SK-N-SH (cell line): ENCODE data around the gene FADS3. TPM values are rescaled to one million over a fixed set of nuclear protein-coding genes. Genes with fewer than 3 reads are reported as not detected.

Source experiments
- CTCF ChIA-PET: fragments of 300-600, 350-600 bp; formaldehyde crosslinking; extraction: SDS; loops from one replicate; lab custom pipeline; 2021; lab: Yijun Ruan, JAX
- POLR2A ChIA-PET: fragments of 350-600 bp; sonication (Branson Sonifier 250); formaldehyde crosslinking; extraction: SDS; loops from one replicate; lab custom pipeline; 2020; ENCODE audit warnings: antibody characterized with exemption, inconsistent platforms; lab: Yijun Ruan, JAX
- DNase-seq: peaks from one replicate; pipeline ENCODE4 v3.0.0; 2012
- H2AFZ ChIP-seq: fragments of 200-600 bp; sonication (generic); 2 replicates; pipeline ENCODE4 v1.8.1; 2016; ENCODE audit warnings: antibody characterized with exemption, mild to moderate bottlenecking, low read depth
- H3F3A ChIP-seq: fragments of 200-600 bp; sonication (generic); replicated peaks from 2 replicates; pipeline ENCODE3; 2016; ENCODE audit warnings: antibody characterized with exemption, mild to moderate bottlenecking; ENCODE audit not compliant: insufficient read depth
- H3K27ac ChIP-seq, 2 experiments: fragments of 200-500 bp in 1 of 2; fragments of 200-600 bp in 1 of 2; sonication (Bioruptor generic) in 1 of 2; sonication (generic), shearing (Covaris generic) in 1 of 2; 2 replicates each; pipeline versions ENCODE4 v1.5.1 to v1.6.1; 2014 to 2016; ENCODE audit warnings: low read depth in 2 of 2, inconsistent platforms in 1 of 2, low read length in 1 of 2, mild to moderate bottlenecking in 1 of 2, mixed read lengths in 1 of 2
- H3K27me3 ChIP-seq: fragments of 200-600 bp; sonication (generic), shearing (Covaris generic); 2 replicates; pipeline ENCODE4 v1.6.1; 2016; ENCODE audit warnings: mixed run types; ENCODE audit not compliant: insufficient read depth
- H3K36me3 ChIP-seq, 2 experiments: fragments of 200-500 bp in 1 of 2; fragments of 200-600 bp in 1 of 2; sonication (Bioruptor generic) in 1 of 2; sonication (generic) in 1 of 2; replicated peaks in 1 of 2; 2 replicates each; pipeline versions ENCODE3 to v1.5.1; 2014 to 2016; ENCODE audit warnings: low read length in 1 of 2, mild to moderate bottlenecking in 1 of 2; ENCODE audit not compliant: insufficient read depth in 2 of 2, control insufficient read depth in 1 of 2
- H3K4me1 ChIP-seq, 2 experiments: fragments of 200-500 bp in 1 of 2; fragments of 200-600 bp in 1 of 2; sonication (Bioruptor generic) in 1 of 2; sonication (generic), shearing (Covaris generic) in 1 of 2; 2 replicates each; pipeline versions ENCODE4 v1.5.1 to v1.6.1; 2014 to 2016; ENCODE audit warnings: low read depth in 1 of 2, low read length in 1 of 2, mixed run types in 1 of 2; ENCODE audit not compliant: insufficient read depth in 2 of 2, control insufficient read depth in 1 of 2
- H3K4me2 ChIP-seq: fragments of 200-600 bp; sonication (generic), shearing (Covaris generic); 2 replicates; pipeline ENCODE4 v1.6.1; 2017; ENCODE audit warnings: mixed run types
- H3K4me3 ChIP-seq, 2 experiments: fragments of 200-500 bp in 1 of 2; fragments of 200-600 bp in 1 of 2; sonication (Bioruptor generic) in 1 of 2; sonication (generic), shearing (Covaris generic) in 1 of 2; 2 replicates each; pipeline versions ENCODE4 v1.5.1 to v1.8.1; 2014 to 2016; ENCODE audit warnings: low read depth in 2 of 2, inconsistent platforms in 1 of 2, low read length in 1 of 2, mild to moderate bottlenecking in 1 of 2, mixed read lengths in 1 of 2, moderate library complexity in 1 of 2
- H3K79me2 ChIP-seq: fragments of 200-600 bp; sonication (generic); 2 replicates; pipeline ENCODE4 v1.8.1; 2017; ENCODE audit warnings: mild to moderate bottlenecking; ENCODE audit not compliant: insufficient read depth
- H3K9ac ChIP-seq: fragments of 200-600 bp; sonication (generic); 2 replicates; pipeline ENCODE4 v1.6.1; 2017; ENCODE audit warnings: mixed run types
- H3K9me2 ChIP-seq: fragments of 200-600 bp; sonication (generic); 2 replicates; pipeline ENCODE4 v1.6.1; 2017; ENCODE audit warnings: mixed run types
- H3K9me3 ChIP-seq: fragments of 200-600 bp; sonication (generic); 2 replicates; pipeline ENCODE4 v1.6.1; 2017; ENCODE audit warnings: mixed run types, mild to moderate bottlenecking, moderate library complexity
- H4K20me1 ChIP-seq: fragments of 200-600 bp; sonication (generic); 2 replicates; pipeline ENCODE4 v1.6.1; 2017; ENCODE audit warnings: mild to moderate bottlenecking, mixed run types; ENCODE audit not compliant: insufficient read depth
- CHD2 ChIP-seq: fragments of 150-350 bp; IDR thresholded peaks from 2 replicates; pipeline ENCODE4 v1.6.1; 2018; ENCODE audit warnings: low read length; ENCODE audit not compliant: partially characterized antibody
- CTCF ChIP-seq: fragments of 200-600 bp; sonication (generic); IDR thresholded peaks from 2 replicates; pipeline ENCODE4 v1.6.1; 2017; ENCODE audit warnings: antibody characterized with exemption, mild to moderate bottlenecking, moderate library complexity
- EP300 ChIP-seq, 2 experiments: IDR thresholded peaks; 2 replicates each; pipeline versions ENCODE4 v1.4.0 to v1.6.1; 2012; ENCODE audit warnings: borderline replicate concordance in 1 of 2, low read depth in 1 of 2, low read length in 1 of 2
- FOSL2 ChIP-seq: IDR thresholded peaks from 2 replicates; pipeline ENCODE4 v1.4.0; 2012; ENCODE audit warnings: low read depth, mild to moderate bottlenecking, moderate library complexity, borderline replicate concordance
- FOXM1 ChIP-seq: IDR thresholded peaks from 2 replicates; pipeline ENCODE4 v1.4.0; 2012; ENCODE audit warnings: low read depth, mild to moderate bottlenecking
- GATA2 ChIP-seq: sonication (generic); formaldehyde crosslinking; IDR thresholded peaks from 2 replicates; pipeline ENCODE4 v1.5.0; 2020; ENCODE audit warnings: mild to moderate bottlenecking, missing genetic modification reagents
- IRF3 ChIP-seq: fragments of 150-350 bp; IDR thresholded peaks from 2 replicates; pipeline ENCODE4 v1.6.1; 2016; ENCODE audit warnings: mild to moderate bottlenecking, low read depth, low read length
- POLR2AphosphoS5 ChIP-seq: IDR thresholded peaks from 2 replicates; pipeline ENCODE4 v1.6.1; 2012; ENCODE audit warnings: low read depth, low read length
- RCOR1 ChIP-seq: fragments of 150-350 bp; IDR thresholded peaks from 2 replicates; pipeline ENCODE4 v1.6.1; 2017; ENCODE audit warnings: antibody characterized with exemption, low read length
- RFX5 ChIP-seq: IDR thresholded peaks from 2 replicates; pipeline ENCODE4 v1.6.1; 2012; ENCODE audit warnings: mild to moderate bottlenecking, improper control_type of control experiment, low read length
- RXRA ChIP-seq: IDR thresholded peaks from 2 replicates; pipeline ENCODE4 v1.4.0; 2012; ENCODE audit warnings: low read depth, mild to moderate bottlenecking, borderline replicate concordance
- SIN3A ChIP-seq: IDR thresholded peaks from 2 replicates; pipeline ENCODE4 v1.6.1; 2012; ENCODE audit warnings: low read depth, mild to moderate bottlenecking, low read length, moderate library complexity, borderline replicate concordance
- TEAD4 ChIP-seq: IDR thresholded peaks from 2 replicates; pipeline ENCODE4 v1.4.0; 2012; ENCODE audit warnings: mild to moderate bottlenecking, borderline replicate concordance; ENCODE audit not compliant: insufficient read depth
- YY1 ChIP-seq: IDR thresholded peaks from 2 replicates; pipeline ENCODE4 v1.4.0; 2012; ENCODE audit warnings: low read depth, mild to moderate bottlenecking
- WGBS: methylation state at CpG from one replicate; pipeline ENCODE4 v1.1.6; 2017; ENCODE audit warnings: low lambda C conversion rate; 5-methylcytosine and 5-hydroxymethylcytosine counted together
- polyA plus RNA-seq, 3 experiments: library from polyadenylated mRNA; depleted of rRNA; stranded (reverse); fragments of >200 nt; gene quantifications; 2 replicates each; pipeline ENCODE4 v1.2.3, GENCODE V29; 2012
- TF ChIP-seq, protein P1 (sequence below): IDR thresholded peaks from 2 replicates; pipeline ENCODE4 v1.6.1; 2012; ENCODE audit warnings: mild to moderate bottlenecking, low read depth, low read length, moderate library complexity
- TF ChIP-seq, protein P2 (sequence below): IDR thresholded peaks from 2 replicates; pipeline ENCODE4 v1.4.0; 2012; ENCODE audit warnings: low read depth

FADS3 gene
- polyA plus RNA-seq, 1 of the 3 experiments (the other 2 are of a cell fraction) = 93.3 TPM

DNA sequence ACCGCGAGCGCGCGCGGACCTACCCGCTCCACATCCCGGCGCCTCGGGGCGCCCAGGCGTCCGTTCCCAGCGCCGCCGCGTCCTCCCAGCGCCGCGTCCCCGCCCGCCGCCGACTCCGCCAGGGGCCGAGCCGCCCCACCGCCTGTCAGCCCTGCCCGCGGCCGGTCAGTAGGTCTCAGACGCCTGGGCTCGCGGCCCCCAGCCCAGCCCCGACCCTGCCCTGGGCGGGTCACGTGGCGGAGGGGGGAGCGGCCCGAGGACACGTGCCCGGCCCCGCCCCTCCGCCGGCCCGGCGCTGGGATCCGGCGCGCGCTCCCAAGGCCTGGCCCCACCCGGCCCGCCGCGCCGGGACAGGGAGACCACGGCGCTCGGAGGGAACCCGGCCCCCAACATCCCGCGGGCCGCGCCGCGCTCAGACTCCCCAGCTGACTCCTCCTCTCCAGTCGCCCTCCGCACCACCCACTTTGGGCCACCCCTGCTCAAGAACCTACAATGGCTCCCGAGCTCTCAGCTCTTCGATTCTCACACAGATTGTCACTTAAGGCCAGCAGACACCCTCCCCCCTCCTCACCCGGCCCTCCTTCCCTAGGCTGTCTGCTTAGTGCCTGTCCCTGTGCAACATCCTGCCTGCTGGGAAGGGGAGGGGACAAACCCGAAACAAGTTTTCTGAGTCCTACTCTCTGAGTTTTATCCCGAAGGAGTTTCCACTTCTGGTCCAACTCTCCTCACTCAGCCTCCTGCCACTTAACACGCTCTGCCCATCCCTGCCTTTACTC, 26.2 kb upstream of the FADS3 start, which contains the start of gene RAB3IL1 (continued):
- TF ChIP-seq, protein P1, sequence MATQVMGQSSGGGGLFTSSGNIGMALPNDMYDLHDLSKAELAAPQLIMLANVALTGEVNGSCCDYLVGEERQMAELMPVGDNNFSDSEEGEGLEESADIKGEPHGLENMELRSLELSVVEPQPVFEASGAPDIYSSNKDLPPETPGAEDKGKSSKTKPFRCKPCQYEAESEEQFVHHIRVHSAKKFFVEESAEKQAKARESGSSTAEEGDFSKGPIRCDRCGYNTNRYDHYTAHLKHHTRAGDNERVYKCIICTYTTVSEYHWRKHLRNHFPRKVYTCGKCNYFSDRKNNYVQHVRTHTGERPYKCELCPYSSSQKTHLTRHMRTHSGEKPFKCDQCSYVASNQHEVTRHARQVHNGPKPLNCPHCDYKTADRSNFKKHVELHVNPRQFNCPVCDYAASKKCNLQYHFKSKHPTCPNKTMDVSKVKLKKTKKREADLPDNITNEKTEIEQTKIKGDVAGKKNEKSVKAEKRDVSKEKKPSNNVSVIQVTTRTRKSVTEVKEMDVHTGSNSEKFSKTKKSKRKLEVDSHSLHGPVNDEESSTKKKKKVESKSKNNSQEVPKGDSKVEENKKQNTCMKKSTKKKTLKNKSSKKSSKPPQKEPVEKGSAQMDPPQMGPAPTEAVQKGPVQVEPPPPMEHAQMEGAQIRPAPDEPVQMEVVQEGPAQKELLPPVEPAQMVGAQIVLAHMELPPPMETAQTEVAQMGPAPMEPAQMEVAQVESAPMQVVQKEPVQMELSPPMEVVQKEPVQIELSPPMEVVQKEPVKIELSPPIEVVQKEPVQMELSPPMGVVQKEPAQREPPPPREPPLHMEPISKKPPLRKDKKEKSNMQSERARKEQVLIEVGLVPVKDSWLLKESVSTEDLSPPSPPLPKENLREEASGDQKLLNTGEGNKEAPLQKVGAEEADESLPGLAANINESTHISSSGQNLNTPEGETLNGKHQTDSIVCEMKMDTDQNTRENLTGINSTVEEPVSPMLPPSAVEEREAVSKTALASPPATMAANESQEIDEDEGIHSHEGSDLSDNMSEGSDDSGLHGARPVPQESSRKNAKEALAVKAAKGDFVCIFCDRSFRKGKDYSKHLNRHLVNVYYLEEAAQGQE = no peak
- no peak for TF ChIP-seq CTCF
- TF ChIP-seq, protein P2, sequence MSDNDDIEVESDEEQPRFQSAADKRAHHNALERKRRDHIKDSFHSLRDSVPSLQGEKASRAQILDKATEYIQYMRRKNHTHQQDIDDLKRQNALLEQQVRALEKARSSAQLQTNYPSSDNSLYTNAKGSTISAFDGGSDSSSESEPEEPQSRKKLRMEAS = peak; percentile 53; the same call in 1 of the 2 replicates
- TF ChIP-seq, all 33 proteins: peak for 4

- H3K27ac ChIP-seq = no peak overlapping the region
- no peaks in the 10 kb centered on the region for H3F3A ChIP-seq
- 32% methylated on average over 17 of the region's 32 CpGs for WGBS
- no peaks in the 10 kb centered on the region for H4K20me1 ChIP-seq
- ChIA-PET CTCF (interaction anchor here (0.9 to 5.9 kb wide), 6 partner anchors 8 to 191 kb away, joined by 3 to 85 read pairs (median 4); no protein-coding TSS in a partner anchor), POLR2A (interaction anchor here (0.6 kb wide), 1 partner anchor 20 kb away, joined by 3 read pairs; no protein-coding TSS in a partner anchor)
- H3K4me1 ChIP-seq = peaks cover 0 to 27% of the 10 kb centered on the region in 2 experiments; a peak in 1 of 4 replicates
- H3K36me3 ChIP-seq = no peaks in the 10 kb centered on the region
- no peaks in the 10 kb centered on the region for H3K27me3 ChIP-seq
- H3K4me3 ChIP-seq = peak overlapping the region; percentile 59 to 65
- H3K4me2 ChIP-seq = peak overlapping the region; percentile 88
- H3K9me3 ChIP-seq = no peaks in the 10 kb centered on the region
- no peaks in the 10 kb centered on the region for H3K9me2 ChIP-seq
- peak; percentile 59 for DNase-seq
- H2AFZ ChIP-seq = peak overlapping the region; percentile 56; the same call in 1 of the 2 replicates
- H3K79me2 ChIP-seq = no peaks in the 10 kb centered on the region
- peak overlapping the region; percentile 53; the same call in 1 of the 2 replicates for H3K9ac ChIP-seq
- TF ChIP-seq EP300 (IDR thresholded peaks at IDR 0.05; ENCODE audit: borderline replicate concordance in 1 of 2, low read depth in 1 of 2, low read length in 1 of 2) = no peak
- TF ChIP-seq FOXM1 = no peak
- TF ChIP-seq, protein P1 = no peak
- TF ChIP-seq SIN3A = no peak
- TF ChIP-seq TEAD4 = no peak
- no peak for TF ChIP-seq YY1
- no peak for TF ChIP-seq RXRA
- TF ChIP-seq, protein P2 = no peak
- no peak for TF ChIP-seq FOSL2
- no peak for TF ChIP-seq GATA2 (CRISPR knock-in tag)
- TF ChIP-seq CHD2 = no peak
- no peak for TF ChIP-seq POLR2AphosphoS5
- TF ChIP-seq IRF3 = no peak
- TF ChIP-seq RFX5 = no peak
- TF ChIP-seq RCOR1 = no peak
Observed at GRCh38 chr11:61916737-61917333, 25.5 kb upstream of the FADS3 start.
